ENCODE measurements around the gene PRM1. TPM values are rescaled to one million over a fixed set of nuclear protein-coding genes. Genes with fewer than 3 reads are reported as not detected.
A peak's percentile ranks its signal among the peaks of the same experiment; 100 is the strongest.

The PRM1 gene
- total RNA-seq, 1 experiment from 2014 or later = not detected

- no peak overlapping the region for H2AFZ ChIP-seq (ENCODE audit: low read length)
- H3T11ph ChIP-seq (ENCODE audit: low read length) = no peak overlapping the region
- no peaks in the 10 kb centered on the region for H3K9me3 ChIP-seq (ENCODE audit: control insufficient read depth, low read depth, low read length)
- Mint-ChIP-seq H3K27me3 (ENCODE audit: low read depth) (no peaks in the 10 kb centered on the region), H3K36me3 (ENCODE audit: insufficient read depth in 1 of 3, low read depth in 3 of 3) (peaks cover 3 to 4% (median 3%) of the 10 kb centered on the region in 3 experiments; a peak in 4 of 7 replicates), H3K4me3 (peak overlapping the region in 1 of 2 experiments; percentile 60; a peak in 2 of 5 replicates), H3K9me3 (peaks cover 0 to 2% of the 10 kb centered on the region in 2 experiments; a peak in 2 of 5 replicates), H3K27ac (peak overlapping the region; percentile 59 to 98 (median 86)), H3K4me1 (peaks cover 49 to 52% of the 10 kb centered on the region in 2 experiments)
- H3K79me2 ChIP-seq (ENCODE audit: insufficient read depth, low read length) = no peaks in the 10 kb centered on the region
- no peak overlapping the region for H2BK120ac ChIP-seq (ENCODE audit: low read depth, low read length, poor library complexity, severe bottlenecking)
- H3K4me1 ChIP-seq (ENCODE audit: insufficient read depth, low read length) = peaks cover 6% of the 10 kb centered on the region; the same call in 1 of the 2 replicates
- H2BK20ac ChIP-seq (ENCODE audit: low read depth, low read length, poor library complexity, severe bottlenecking) = no peak overlapping the region
- H4K91ac ChIP-seq (ENCODE audit: insufficient read length, low read depth, low read length) = no peak overlapping the region
- no peak overlapping the region for H3K23ac ChIP-seq (ENCODE audit: insufficient read length, low read depth, low read length)
- H2BK12ac ChIP-seq (ENCODE audit: insufficient read length, low read depth, low read length) = no peak overlapping the region
- no peak overlapping the region for H2BK5ac ChIP-seq (ENCODE audit: insufficient read length, low read length)
- H3K27me3 ChIP-seq (ENCODE audit: insufficient read depth, low read length) = no peaks in the 10 kb centered on the region
- H3K4me2 ChIP-seq (ENCODE audit: insufficient read depth, insufficient read length, low read length) = peak overlapping the region; percentile 63
- H3K18ac ChIP-seq (ENCODE audit: insufficient read length, low read depth, low read length) = no peak overlapping the region
- TF ChIP-seq CTCF (conservative IDR thresholded peaks at IDR 0.05) = no peak
- peak overlapping the region; percentile 96 for H3K27ac ChIP-seq (ENCODE audit: insufficient read length, low read depth, low read length)
- H3K79me1 ChIP-seq (ENCODE audit: insufficient read depth, low read depth, low read length, poor library complexity, severe bottlenecking) = no peaks in the 10 kb centered on the region
- H3K56ac ChIP-seq (ENCODE audit: insufficient read length, low read depth, low read length) = no peak overlapping the region
- H2AK5ac ChIP-seq (ENCODE audit: insufficient read length, low read length) = no peak overlapping the region
- no peak overlapping the region for H4K5ac ChIP-seq (ENCODE audit: insufficient read length, low read depth, low read length)
- no peak overlapping the region for H3K4ac ChIP-seq (ENCODE audit: low read depth, low read length)
- no peaks in the 10 kb centered on the region for H3K23me2 ChIP-seq (ENCODE audit: insufficient read length, low read depth, low read length, poor library complexity, severe bottlenecking)
- no peak for DNase-seq
- H4K8ac ChIP-seq (replicated peaks; ENCODE audit: insufficient read length, low read depth, low read length) = no peak overlapping the region
- WGBS (ENCODE audit: extremely low coverage, insufficient read length, low lambda C conversion rate) = no CpG with 5 or more reads among the region's 9 CpGs
- no peak overlapping the region for H2BK15ac ChIP-seq (ENCODE audit: low read depth, low read length)
- no peak overlapping the region for H3K9ac ChIP-seq (ENCODE audit: extremely low read depth, insufficient read length, low read length)
- H3K14ac ChIP-seq (ENCODE audit: insufficient read depth, low read length) = no peak overlapping the region; the same call in 1 of the 2 replicates
- H4K20me1 ChIP-seq (ENCODE audit: control insufficient read depth, insufficient read depth, insufficient read length) = no peaks in the 10 kb centered on the region
Measured at GRCh38 chr16:11313493-11314308, 32.6 kb upstream of the PRM1 start.

Measured in H9 (cell line).